GM04503 (cell line): ENCODE data around the gene NECAP2.
"Not testable (repeated sequence)": the region's sequence is repeated elsewhere in the genome, so short reads cannot be mapped to it uniquely, and the experiment has no call there.

ENCODE experiments used
- DNase-seq: peaks from one replicate; pipeline ENCODE4 v3.0.0-alpha.2; 2012; ENCODE audit warnings: low read depth

The NECAP2 gene

GRCh38 chr1:16498047-16498446, 57.5 kb downstream of the NECAP2 start:
- DNase-seq = not testable (repeated sequence)

GRCh38 chr1:16498573-16499413, 58.3 kb downstream of the NECAP2 start:
- peak; percentile 22 for DNase-seq

GRCh38 chr1:16500466-16500865, 59.9 kb downstream of the NECAP2 start:
- DNase-seq = not testable (repeated sequence)

GRCh38 chr1:16500975-16501374, 60.5 kb downstream of the NECAP2 start:
- DNase-seq = not testable (repeated sequence)

GRCh38 chr1:16501446-16501845, 60.9 kb downstream of the NECAP2 start:
- not testable (repeated sequence) for DNase-seq

GRCh38 chr1:16503494-16503893, 63.0 kb downstream of the NECAP2 start:
- DNase-seq = no peak

GRCh38 chr1:16505870-16506269, 65.3 kb downstream of the NECAP2 start:
- DNase-seq = not testable (repeated sequence)

GRCh38 chr1:16506364-16507136, 66.0 kb downstream of the NECAP2 start:
- not testable (repeated sequence) for DNase-seq

GRCh38 chr1:16508861-16509445, 68.4 kb downstream of the NECAP2 start:
- not testable (repeated sequence) for DNase-seq
